HCT116 (cell line): ENCODE data around the gene CPEB2. TPM values are rescaled to one million over a fixed set of nuclear protein-coding genes. Genes with fewer than 3 reads are reported as not detected.

Source experiments
- ATAC-seq: fragments of 200-7000 bp; cut with Tn5 transposase; 2 replicates; pipeline ENCODE4 v1.9.1; 2020; ENCODE audit warnings: mild to moderate bottlenecking, moderate library complexity
- BruUV-seq: library from RNA; stranded (reverse); fragments of 400-500 nt; replicated peaks from 2 replicates; lab custom pipeline; 2021; lab: Mats Ljungman, UMichigan
- CTCF ChIA-PET: fragments of 300-600 bp; sonication (Branson Sonifier 250); formaldehyde crosslinking; loops from one replicate; lab custom pipeline; 2021; ENCODE audit warnings: antibody characterized with exemption; lab: Charles Lee
- POLR2A ChIA-PET: fragments of 300-600, 350-600 bp; sonication (Branson Sonifier 250); formaldehyde crosslinking; loops from one replicate; lab custom pipeline; 2021; ENCODE audit warnings: antibody characterized with exemption; lab: Charles Lee
- RAD21 ChIA-PET, 2 experiments: fragments of 300-600 bp; sonication (Branson Sonifier 250); formaldehyde crosslinking; loops; one replicate each; lab custom pipeline; 2023; ENCODE audit warnings: low total read pairs in 2 of 2; ENCODE audit not compliant: uncharacterized antibody in 2 of 2, unreplicated experiment in 2 of 2, low non-redundant PET in 1 of 2; lab: Charles Lee
- DNase-seq: peaks from one replicate; pipeline ENCODE4 v3.0.0-alpha.2; 2010; ENCODE audit warnings: low read depth, low spot score
- H2AFZ ChIP-seq: fragments of 200-600 bp; shearing (Covaris generic), sonication (generic); 2 replicates; pipeline ENCODE4 v1.6.1; 2017; ENCODE audit warnings: low read depth, mixed run types, mixed read lengths, antibody characterized with exemption, low read length; ENCODE audit not compliant: poor library complexity, severe bottlenecking
- H3K27ac ChIP-seq: 2 replicates; pipeline ENCODE4 v1.5.1; 2012; ENCODE audit warnings: low read depth, low read length
- H3K27me3 ChIP-seq: fragments of 200-600 bp; sonication (generic); 2 replicates; pipeline ENCODE4 v1.6.1; 2016; ENCODE audit warnings: mixed run types, low read length, mixed read lengths; ENCODE audit not compliant: insufficient read depth
- H3K36me3 ChIP-seq, 2 experiments: fragments of 200-500 bp in 1 of 2; fragments of 200-600 bp in 1 of 2; sonication (Bioruptor generic) in 1 of 2; sonication (generic) in 1 of 2; 2 replicates each; pipeline versions ENCODE4 v1.5.1 to v1.6.1; 2014 to 2016; ENCODE audit warnings: low read length in 2 of 2, inconsistent platforms in 1 of 2, mixed read lengths in 1 of 2, mixed run types in 1 of 2; ENCODE audit not compliant: insufficient read depth in 2 of 2, control insufficient read depth in 1 of 2
- H3K4me1 ChIP-seq, 2 experiments: fragments of 200-600 bp in 1 of 2; sonication (generic) in 1 of 2; 2 replicates each; pipeline versions ENCODE4 v1.5.1 to v1.6.1; 2012 to 2017; ENCODE audit warnings: low read length in 2 of 2, inconsistent platforms in 1 of 2, mild to moderate bottlenecking in 1 of 2, mixed read lengths in 1 of 2, mixed run types in 1 of 2, moderate library complexity in 1 of 2; ENCODE audit not compliant: insufficient read depth in 2 of 2, control insufficient read depth in 1 of 2
- H3K4me2 ChIP-seq: fragments of 200-600 bp; sonication (generic); 2 replicates; pipeline ENCODE4 v1.6.1; 2017; ENCODE audit warnings: mixed run types, low read length, mixed read lengths
- H3K4me3 ChIP-seq, 2 experiments: fragments of 200-600 bp in 1 of 2; sonication (generic) in 1 of 2; replicated peaks in 1 of 2; 2 replicates each; pipeline ENCODE4 v1.5.1; 2011 to 2016; ENCODE audit warnings: low read length in 2 of 2, control low read depth in 1 of 2, low read depth in 1 of 2, mild to moderate bottlenecking in 1 of 2, mixed read lengths in 1 of 2, mixed run types in 1 of 2
- H3K79me2 ChIP-seq: fragments of 200-600 bp; sonication (generic); 2 replicates; pipeline ENCODE4 v1.6.1; 2017; ENCODE audit warnings: mild to moderate bottlenecking, mixed run types, low read length, moderate library complexity, mixed read lengths; ENCODE audit not compliant: insufficient read depth
- H3K9ac ChIP-seq: fragments of 200-600 bp; sonication (generic); 2 replicates; pipeline ENCODE4 v1.6.1; 2016; ENCODE audit warnings: low read length, mixed read lengths
- H3K9me2 ChIP-seq: fragments of 200-600 bp; sonication (generic), shearing (Covaris generic); 2 replicates; pipeline ENCODE4 v1.6.1; 2017; ENCODE audit warnings: mixed run types, mild to moderate bottlenecking, moderate library complexity; ENCODE audit not compliant: insufficient read depth
- H3K9me3 ChIP-seq, 2 experiments: fragments of 200-500 bp in 1 of 2; fragments of 200-600 bp in 1 of 2; sonication (Bioruptor generic) in 1 of 2; sonication (generic) in 1 of 2; 2 replicates each; pipeline ENCODE4 v1.6.1; 2014 to 2017; ENCODE audit warnings: low read length in 2 of 2, mixed read lengths in 2 of 2, inconsistent platforms in 1 of 2, low read depth in 1 of 2, mild to moderate bottlenecking in 1 of 2, mixed run types in 1 of 2, moderate library complexity in 1 of 2; ENCODE audit not compliant: control insufficient read depth in 1 of 2, insufficient read depth in 1 of 2
- H4K20me1 ChIP-seq: fragments of 200-600 bp; sonication (generic), shearing (Covaris generic); 2 replicates; pipeline ENCODE4 v1.6.1; 2017; ENCODE audit warnings: mixed run types, mild to moderate bottlenecking, moderate library complexity; ENCODE audit not compliant: insufficient read depth
- CBX3 ChIP-seq: IDR thresholded peaks from 2 replicates; pipeline ENCODE4 v1.6.1; 2012; ENCODE audit warnings: low read depth
- CEBPB ChIP-seq: IDR thresholded peaks from 2 replicates; pipeline ENCODE4 v1.6.1; 2012; ENCODE audit warnings: low read depth
- EGR1 ChIP-seq: IDR thresholded peaks from 2 replicates; pipeline ENCODE4 v1.6.1; 2012; ENCODE audit warnings: low read depth
- EZH2 ChIP-seq: fragments of 200-600 bp; sonication (generic); IDR thresholded peaks from 2 replicates; pipeline ENCODE4 v1.6.1; 2017; ENCODE audit warnings: antibody characterized with exemption, mixed run types
- POLR2A ChIP-seq: IDR thresholded peaks from 2 replicates; pipeline ENCODE4 v1.7.0; 2011; ENCODE audit warnings: borderline replicate concordance; ENCODE audit not compliant: insufficient read depth, insufficient read length; ENCODE audit errors: extremely low read depth
- POLR2AphosphoS5 ChIP-seq: IDR thresholded peaks from 2 replicates; pipeline ENCODE4 v1.6.1; 2011; ENCODE audit warnings: mild to moderate bottlenecking, low read depth, low read length, moderate library complexity
- SRF ChIP-seq: IDR thresholded peaks from 2 replicates; pipeline ENCODE4 v1.6.1; 2012; ENCODE audit warnings: low read depth
- intact Hi-C: fragments of 100-400 bp; cut with micrococcal nuclease; formaldehyde crosslinking; loops from 2 replicates; pipeline ENCODE4 v1.10.0; 2022
- total RNA-seq: library from RNA; stranded (reverse); gene quantifications from one replicate; pipeline ENCODE4 v1.2.1, GENCODE V29; 2021; ENCODE audit not compliant: unreplicated experiment
- TF ChIP-seq, protein P1 (sequence below): IDR thresholded peaks from 2 replicates; pipeline ENCODE4 v1.6.1; 2012
- TF ChIP-seq, protein P2 (sequence below): IDR thresholded peaks from 2 replicates; pipeline ENCODE4 v1.6.1; 2012

The CPEB2 gene
- total RNA-seq, 1 experiment from 2014 or later, result 1.3 TPM

DNA sequence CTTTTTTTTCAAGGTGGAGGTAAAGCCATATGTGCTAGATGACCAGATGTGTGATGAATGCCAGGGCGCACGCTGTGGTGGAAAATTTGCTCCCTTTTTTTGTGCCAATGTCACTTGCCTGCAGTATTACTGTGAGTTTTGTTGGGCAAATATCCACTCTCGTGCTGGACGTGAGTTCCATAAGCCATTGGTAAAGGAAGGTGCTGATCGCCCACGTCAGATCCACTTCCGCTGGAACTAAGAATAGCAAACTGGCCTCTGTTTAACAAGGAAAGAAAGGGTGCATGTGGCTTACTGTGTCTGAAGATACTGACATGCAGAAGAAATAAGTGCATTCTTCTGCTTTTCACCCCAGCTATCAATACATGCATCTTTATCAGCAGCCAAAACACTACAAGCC is 63.9 kb downstream of the CPEB2 start:
- Histone ChIP-seq H3K4me2 (no peak overlapping the region), H4K20me1 (no peaks in the 10 kb centered on the region), H3K27me3 (no peaks in the 10 kb centered on the region), H3K9ac (no peak overlapping the region), H3K79me2 (no peaks in the 10 kb centered on the region), H3K36me3 (no peaks in the 10 kb centered on the region), H3K4me3 (no peak overlapping the region), H3K27ac (no peak overlapping the region), H3K9me2 (no peaks in the 10 kb centered on the region), H2AFZ (no peak overlapping the region), H3K9me3 (no peaks in the 10 kb centered on the region), H3K4me1 (no peaks in the 10 kb centered on the region)
- ChIA-PET RAD21 (no interaction called here), CTCF (no interaction called here), POLR2A (no interaction called here)
- no peak for ATAC-seq
- no peak for DNase-seq
- intact Hi-C loops, result no loop called here
- TF ChIP-seq, protein P1, sequence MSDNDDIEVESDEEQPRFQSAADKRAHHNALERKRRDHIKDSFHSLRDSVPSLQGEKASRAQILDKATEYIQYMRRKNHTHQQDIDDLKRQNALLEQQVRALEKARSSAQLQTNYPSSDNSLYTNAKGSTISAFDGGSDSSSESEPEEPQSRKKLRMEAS, result no peak
- TF ChIP-seq CEBPB, result no peak
- BruUV-seq, result no TSS peak

DNA sequence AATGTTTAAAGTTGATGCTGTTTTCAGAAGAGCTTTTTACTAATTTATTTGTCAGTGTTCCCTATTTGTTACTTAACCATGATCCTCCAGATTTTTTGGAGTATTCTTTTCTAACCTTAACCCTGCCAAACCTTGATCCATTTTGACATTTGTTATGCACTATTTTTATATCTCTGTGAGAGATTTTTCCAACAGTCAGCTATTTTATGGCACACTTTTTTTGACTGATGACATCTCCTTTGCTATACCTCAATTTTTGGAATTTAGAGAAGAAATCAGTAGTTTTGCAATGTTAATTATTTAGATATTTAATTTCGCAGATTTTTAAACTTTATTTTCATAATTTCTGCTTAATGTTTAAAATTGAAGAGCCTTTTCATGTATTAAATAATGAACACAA is 66.0 kb downstream of the CPEB2 start:
- no peaks in the 10 kb centered on the region for H4K20me1 ChIP-seq
- RAD21 ChIA-PET, result no interaction called here
- no peak overlapping the region for H3K4me2 ChIP-seq
- no peaks in the 10 kb centered on the region for H3K36me3 ChIP-seq
- no peak overlapping the region for H2AFZ ChIP-seq
- H3K9me2 ChIP-seq, result no peaks in the 10 kb centered on the region
- DNase-seq (no peak), ATAC-seq (no peak)
- H3K4me1 ChIP-seq, result no peaks in the 10 kb centered on the region
- no peaks in the 10 kb centered on the region for H3K27me3 ChIP-seq
- intact Hi-C loops, result no loop called here
- CTCF ChIA-PET, result interaction anchor here (1.6 kb wide), 1 partner anchor 25 kb away, joined by 4 read pairs; no protein-coding TSS in a partner anchor
- H3K27ac ChIP-seq, result no peak overlapping the region
- H3K9ac ChIP-seq, result no peak overlapping the region
- BruUV-seq, result no TSS peak
- H3K4me3 ChIP-seq, result no peak overlapping the region
- H3K9me3 ChIP-seq, result no peaks in the 10 kb centered on the region
- POLR2A ChIA-PET, result no interaction called here
- no peak for TF ChIP-seq CBX3
- TF ChIP-seq EZH2, result no peak
- TF ChIP-seq, protein P2, sequence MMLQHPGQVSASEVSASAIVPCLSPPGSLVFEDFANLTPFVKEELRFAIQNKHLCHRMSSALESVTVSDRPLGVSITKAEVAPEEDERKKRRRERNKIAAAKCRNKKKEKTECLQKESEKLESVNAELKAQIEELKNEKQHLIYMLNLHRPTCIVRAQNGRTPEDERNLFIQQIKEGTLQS, result no peak
- TF ChIP-seq, protein P1, result no peak
- TF ChIP-seq EGR1, result no peak
- no peak for TF ChIP-seq POLR2A
- TF ChIP-seq POLR2AphosphoS5, result no peak
- TF ChIP-seq SRF, result no peak
- H3K79me2 ChIP-seq, result no peaks in the 10 kb centered on the region
